Fibroblast of lung (primary cell): ENCODE data around the gene THSD7B. TPM values are rescaled to one million over a fixed set of nuclear protein-coding genes. Genes with fewer than 3 reads are reported as not detected.
A peak's percentile ranks its signal among the peaks of the same experiment; 100 is the strongest.

Source experiments
- DNase-seq, 2 donors: peaks; one replicate each; pipeline versions ENCODE4 v3.0.0 to v3.0.0-alpha.2; 2010; ENCODE audit warnings: low read depth in 2 of 2
- H2AFZ ChIP-seq: 2 replicates; pipeline ENCODE4 v1.5.1; 2012; ENCODE audit warnings: low read length, control low read depth, inconsistent platforms
- H3K27ac ChIP-seq: 2 replicates; pipeline ENCODE4 v1.5.1; 2011; ENCODE audit warnings: low read length, control low read depth; ENCODE audit not compliant: insufficient read depth
- H3K27me3 ChIP-seq: 2 replicates; pipeline ENCODE4 v1.5.1; 2011; ENCODE audit warnings: mild to moderate bottlenecking, low read length; ENCODE audit not compliant: control insufficient read depth, insufficient read depth
- H3K36me3 ChIP-seq: 2 replicates; pipeline ENCODE4 v1.5.1; 2011; ENCODE audit warnings: low read length; ENCODE audit not compliant: control insufficient read depth, insufficient read depth
- H3K4me1 ChIP-seq: 2 replicates; pipeline ENCODE4 v1.5.1; 2011; ENCODE audit warnings: low read length; ENCODE audit not compliant: control insufficient read depth, insufficient read depth; ENCODE audit errors: extremely low read depth
- H3K4me2 ChIP-seq: 2 replicates; pipeline ENCODE4 v1.5.1; 2011; ENCODE audit warnings: low read length, control low read depth; ENCODE audit not compliant: insufficient read depth; ENCODE audit errors: extremely low read depth
- H3K4me3 ChIP-seq, 4 experiments: fragments of 200-600 bp in 1 of 4; sonication (generic) in 1 of 4; replicated peaks in 1 of 4; 2 replicates each; pipeline ENCODE4 v1.5.1; 2011 to 2016; ENCODE audit warnings: low read length in 4 of 4, low read depth in 3 of 4, mild to moderate bottlenecking in 3 of 4, control low read depth in 2 of 4, inconsistent platforms in 1 of 4, mixed read lengths in 1 of 4; ENCODE audit not compliant: insufficient read depth in 1 of 4; ENCODE audit errors: control extremely low read depth in 1 of 4
- H3K79me2 ChIP-seq: 2 replicates; pipeline ENCODE4 v1.5.1; 2012; ENCODE audit warnings: mild to moderate bottlenecking, low read length, inconsistent platforms; ENCODE audit not compliant: control insufficient read depth, insufficient read depth
- H3K9ac ChIP-seq: 2 replicates; pipeline ENCODE4 v1.5.1; 2011; ENCODE audit warnings: mild to moderate bottlenecking, low read length, control low read depth; ENCODE audit not compliant: insufficient read depth
- H3K9me3 ChIP-seq: 2 replicates; pipeline ENCODE4 v1.5.1; 2012; ENCODE audit warnings: low read depth, low read length; ENCODE audit not compliant: control insufficient read depth, insufficient read depth
- H4K20me1 ChIP-seq: 2 replicates; pipeline ENCODE4 v1.5.1; 2011; ENCODE audit warnings: low read length; ENCODE audit not compliant: control insufficient read depth, insufficient read depth; ENCODE audit errors: extremely low read depth
- EZH2 ChIP-seq: IDR thresholded peaks from 2 replicates; pipeline ENCODE4 v1.5.1; 2012; ENCODE audit warnings: low read length, control low read depth, mild to moderate bottlenecking; ENCODE audit errors: missing control alignments
- polyA plus RNA-seq, 2 donors: library from polyadenylated mRNA; depleted of rRNA in 1 of 2; stranded (reverse) in 1 of 2; unstranded in 1 of 2; fragments of >200 nt; gene quantifications; 2 replicates each; pipeline ENCODE4 v1.2.1, GENCODE V29; 2011 to 2012; ENCODE audit warnings: missing spikeins in 1 of 2
- total RNA-seq: library from RNA; depleted of rRNA; stranded (reverse); fragments of >200 nt; gene quantifications from 2 replicates; pipeline ENCODE4 v1.2.1, GENCODE V29; 2014
- TF ChIP-seq, protein P1 (sequence below), 2 donors: IDR thresholded peaks in 1 of 2; conservative IDR thresholded peaks in 1 of 2; 1 replicate in 1 of 2; 2 replicates in 1 of 2; pipeline ENCODE4 v1.5.1; 2011 to 2012; ENCODE audit warnings: low read length in 2 of 2, control low read depth in 1 of 2, inconsistent platforms in 1 of 2, low read depth in 1 of 2, mild to moderate bottlenecking in 1 of 2

The THSD7B gene
- total and polyA plus RNA-seq, 2 donors (not counting 1 experiment from before 2014, with no cell fraction given): under 0.01 TPM; not detected in 1

DNA sequence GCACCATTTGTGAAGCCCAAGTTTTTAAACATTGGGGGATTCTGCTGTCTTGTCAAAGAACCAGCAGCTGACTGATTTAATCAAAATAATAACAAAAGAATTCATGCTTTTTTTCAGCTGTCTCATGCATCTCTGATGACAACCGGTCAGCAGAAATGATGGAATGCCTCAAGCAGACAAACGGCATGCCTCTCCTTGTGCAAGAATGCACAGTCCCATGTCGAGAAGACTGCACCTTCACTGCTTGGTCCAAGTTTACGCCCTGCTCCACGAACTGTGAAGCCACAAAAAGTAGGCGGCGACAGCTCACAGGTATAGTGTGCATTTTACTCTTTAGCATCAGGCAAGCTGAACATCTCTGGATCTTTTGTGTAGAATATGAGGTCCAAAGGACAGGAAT is 640.2 kb downstream of the THSD7B start:
- no peak for TF ChIP-seq EZH2
- TF ChIP-seq, protein P1, sequence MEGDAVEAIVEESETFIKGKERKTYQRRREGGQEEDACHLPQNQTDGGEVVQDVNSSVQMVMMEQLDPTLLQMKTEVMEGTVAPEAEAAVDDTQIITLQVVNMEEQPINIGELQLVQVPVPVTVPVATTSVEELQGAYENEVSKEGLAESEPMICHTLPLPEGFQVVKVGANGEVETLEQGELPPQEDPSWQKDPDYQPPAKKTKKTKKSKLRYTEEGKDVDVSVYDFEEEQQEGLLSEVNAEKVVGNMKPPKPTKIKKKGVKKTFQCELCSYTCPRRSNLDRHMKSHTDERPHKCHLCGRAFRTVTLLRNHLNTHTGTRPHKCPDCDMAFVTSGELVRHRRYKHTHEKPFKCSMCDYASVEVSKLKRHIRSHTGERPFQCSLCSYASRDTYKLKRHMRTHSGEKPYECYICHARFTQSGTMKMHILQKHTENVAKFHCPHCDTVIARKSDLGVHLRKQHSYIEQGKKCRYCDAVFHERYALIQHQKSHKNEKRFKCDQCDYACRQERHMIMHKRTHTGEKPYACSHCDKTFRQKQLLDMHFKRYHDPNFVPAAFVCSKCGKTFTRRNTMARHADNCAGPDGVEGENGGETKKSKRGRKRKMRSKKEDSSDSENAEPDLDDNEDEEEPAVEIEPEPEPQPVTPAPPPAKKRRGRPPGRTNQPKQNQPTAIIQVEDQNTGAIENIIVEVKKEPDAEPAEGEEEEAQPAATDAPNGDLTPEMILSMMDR (conservative IDR thresholded peaks at IDR 0.05 in 1 of 2, IDR thresholded peaks at IDR 0.05 in 1 of 2; ENCODE audit: low read depth in 1 of 2, low read length in 2 of 2): no peak
- Histone ChIP-seq H3K9me3 (no peaks in the 10 kb centered on the region), H3K4me3 (no peak overlapping the region), H4K20me1 (no peaks in the 10 kb centered on the region), H2AFZ (no peak overlapping the region), H3K9ac (no peak overlapping the region), H3K27me3 (no peaks in the 10 kb centered on the region), H3K4me2 (no peak overlapping the region), H3K4me1 (no peaks in the 10 kb centered on the region), H3K36me3 (no peaks in the 10 kb centered on the region), H3K79me2 (no peaks in the 10 kb centered on the region), H3K27ac (no peak overlapping the region)
- DNase-seq: no peak

DNA sequence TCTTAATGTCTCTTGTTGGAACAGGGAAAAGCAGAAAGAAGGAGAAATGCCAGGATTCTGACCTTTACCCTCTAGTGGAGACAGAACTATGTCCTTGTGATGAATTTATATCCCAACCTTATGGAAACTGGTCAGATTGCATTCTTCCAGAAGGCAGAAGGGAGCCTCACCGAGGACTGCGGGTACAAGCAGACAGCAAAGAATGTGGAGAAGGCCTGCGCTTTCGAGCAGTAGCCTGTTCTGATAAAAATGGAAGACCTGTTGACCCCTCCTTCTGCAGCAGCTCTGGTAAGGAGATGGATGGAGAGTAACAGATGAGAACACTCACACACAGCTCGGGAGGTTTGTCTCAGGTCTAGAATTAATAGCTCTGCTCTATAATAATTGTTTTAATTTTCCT is 646.2 kb downstream of the THSD7B start:
- Histone ChIP-seq H3K9ac (no peak overlapping the region), H2AFZ (no peak overlapping the region), H3K36me3 (no peaks in the 10 kb centered on the region), H3K4me3 (no peak overlapping the region), H3K27me3 (no peaks in the 10 kb centered on the region), H3K9me3 (no peaks in the 10 kb centered on the region), H3K4me1 (no peaks in the 10 kb centered on the region), H3K4me2 (no peak overlapping the region), H3K79me2 (no peaks in the 10 kb centered on the region), H4K20me1 (no peaks in the 10 kb centered on the region), H3K27ac (no peak overlapping the region)
- TF ChIP-seq, protein P1 (conservative IDR thresholded peaks at IDR 0.05 in 1 of 2, IDR thresholded peaks at IDR 0.05 in 1 of 2; ENCODE audit: low read depth in 1 of 2, low read length in 2 of 2): no peak
- TF ChIP-seq EZH2: no peak
- DNase-seq: no peak

DNA sequence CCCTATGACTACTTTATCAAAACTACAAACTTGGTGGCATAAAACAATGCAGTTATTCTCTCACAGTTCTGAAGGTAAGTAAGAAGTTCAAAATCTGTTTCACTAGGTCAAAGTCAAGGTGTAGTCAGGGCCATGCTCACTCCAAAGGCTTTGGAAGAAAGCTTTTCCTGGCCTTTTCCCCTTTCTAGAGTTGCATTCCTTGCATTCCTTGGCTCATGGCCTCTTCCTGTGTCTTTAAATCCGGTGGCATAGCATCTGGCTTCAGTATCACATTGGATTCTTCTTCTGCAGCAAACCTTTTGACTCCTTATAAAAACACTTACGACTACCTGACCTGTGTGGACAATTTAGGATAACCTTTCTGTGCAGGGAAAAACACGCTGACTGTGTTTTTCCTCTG is 655.4 kb downstream of the THSD7B start:
- DNase-seq: peak in 1 of 2 donors; percentile 4
- TF ChIP-seq, protein P1 (conservative IDR thresholded peaks at IDR 0.05 in 1 of 2, IDR thresholded peaks at IDR 0.05 in 1 of 2; ENCODE audit: low read depth in 1 of 2, low read length in 2 of 2): no peak
- TF ChIP-seq EZH2: no peak
- H3K4me3 ChIP-seq: no peak overlapping the region

More for the DNA sequence above, 655.4 kb downstream of the THSD7B start:
- Histone ChIP-seq H3K4me1 (no peaks in the 10 kb centered on the region), H3K9me3 (no peaks in the 10 kb centered on the region), H3K27ac (no peak overlapping the region), H3K27me3 (no peaks in the 10 kb centered on the region), H3K79me2 (no peaks in the 10 kb centered on the region), H4K20me1 (no peaks in the 10 kb centered on the region), H3K9ac (no peak overlapping the region), H3K36me3 (no peaks in the 10 kb centered on the region), H2AFZ (no peak overlapping the region), H3K4me2 (no peak overlapping the region)
